ENCODE measurements around the gene SLC30A2.

SLC30A2 gene

GRCh38 chr1:25996966-25997827 lies 48.7 kb downstream of the SLC30A2 start:
- DNase-seq (ENCODE audit: low read depth in 2 of 2): no peak

GRCh38 chr1:25994402-25995150 lies 51.3 kb downstream of the SLC30A2 start:
- no peak for DNase-seq (ENCODE audit: low read depth in 2 of 2)

- DNase-seq (ENCODE audit: low read depth in 2 of 2): no peak
These were observed 52.5 kb downstream of the SLC30A2 start for GRCh38 chr1:25993197-25993951.

- DNase-seq (ENCODE audit: low read depth in 2 of 2): no peak
These were observed 53.2 kb downstream of the SLC30A2 start for GRCh38 chr1:25992689-25993171.

GRCh38 chr1:25991937-25992688 lies 53.8 kb downstream of the SLC30A2 start:
- DNase-seq (ENCODE audit: low read depth in 2 of 2): no peak

GRCh38 chr1:25990702-25991395 lies 55.1 kb downstream of the SLC30A2 start:
- DNase-seq (ENCODE audit: low read depth in 2 of 2): peak; percentile 21 to 22

GRCh38 chr1:25990251-25990650 lies 55.7 kb downstream of the SLC30A2 start:
- DNase-seq (ENCODE audit: low read depth in 2 of 2): no peak

GRCh38 chr1:25989440-25990234 lies 56.3 kb downstream of the SLC30A2 start:
- no peak for DNase-seq (ENCODE audit: low read depth in 2 of 2)

GRCh38 chr1:25987951-25988350 lies 58.0 kb downstream of the SLC30A2 start:
- no peak for DNase-seq (ENCODE audit: low read depth in 2 of 2)
